Ishikawa (cell line): Measurements from ENCODE around the gene SPHK2.
A peak's percentile ranks its signal among the peaks of the same experiment; 100 is the strongest.

ENCODE experiments used
- CEBPB ChIP-seq: IDR thresholded peaks from 2 replicates; pipeline ENCODE4 v1.6.1; 2012
- CREB1 ChIP-seq: IDR thresholded peaks from 2 replicates; pipeline ENCODE4 v1.6.1; 2012; ENCODE audit warnings: low read depth
- EGR1 ChIP-seq: IDR thresholded peaks from 2 replicates; pipeline ENCODE4 v1.6.1; 2012
- EP300 ChIP-seq: IDR thresholded peaks from 2 replicates; pipeline ENCODE4 v1.6.1; 2012; ENCODE audit warnings: borderline replicate concordance
- FOXM1 ChIP-seq: IDR thresholded peaks from 2 replicates; pipeline ENCODE4 v1.6.1; 2012; ENCODE audit warnings: low read depth, borderline replicate concordance
- MAX ChIP-seq: IDR thresholded peaks from 2 replicates; pipeline ENCODE4 v1.6.1; 2012
- NFIC ChIP-seq: IDR thresholded peaks from 2 replicates; pipeline ENCODE4 v1.6.1; 2012
- RAD21 ChIP-seq: IDR thresholded peaks from 2 replicates; pipeline ENCODE4 v1.6.1; 2012; ENCODE audit warnings: low read depth
- REST ChIP-seq: IDR thresholded peaks from 2 replicates; pipeline ENCODE4 v1.6.1; 2012; ENCODE audit warnings: low read depth, mild to moderate bottlenecking
- TAF1 ChIP-seq: IDR thresholded peaks from 2 replicates; pipeline ENCODE4 v1.6.1; 2012; ENCODE audit warnings: low read depth, mild to moderate bottlenecking
- TCF12 ChIP-seq: IDR thresholded peaks from 2 replicates; pipeline ENCODE4 v1.6.1; 2012; ENCODE audit warnings: low read depth
- TEAD4 ChIP-seq: IDR thresholded peaks from 2 replicates; pipeline ENCODE4 v1.6.1; 2012
- YY1 ChIP-seq: IDR thresholded peaks from 2 replicates; pipeline ENCODE4 v1.6.1; 2012; ENCODE audit warnings: low read depth
- ZBTB7A ChIP-seq: IDR thresholded peaks from 2 replicates; pipeline ENCODE4 v1.6.1; 2012; ENCODE audit warnings: low read depth
- TF ChIP-seq, protein P1 (sequence below): IDR thresholded peaks from 2 replicates; pipeline ENCODE4 v1.6.1; 2012

SPHK2 gene

GRCh38 chr19:48627865-48628314, 8.6 kb downstream of the SPHK2 start:
- no peak for TF ChIP-seq RAD21
- no peak for TF ChIP-seq FOXM1
- no peak for TF ChIP-seq ZBTB7A
- no peak for TF ChIP-seq TEAD4
- no peak for TF ChIP-seq NFIC
- TF ChIP-seq, protein P1, sequence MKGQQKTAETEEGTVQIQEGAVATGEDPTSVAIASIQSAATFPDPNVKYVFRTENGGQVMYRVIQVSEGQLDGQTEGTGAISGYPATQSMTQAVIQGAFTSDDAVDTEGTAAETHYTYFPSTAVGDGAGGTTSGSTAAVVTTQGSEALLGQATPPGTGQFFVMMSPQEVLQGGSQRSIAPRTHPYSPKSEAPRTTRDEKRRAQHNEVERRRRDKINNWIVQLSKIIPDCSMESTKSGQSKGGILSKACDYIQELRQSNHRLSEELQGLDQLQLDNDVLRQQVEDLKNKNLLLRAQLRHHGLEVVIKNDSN = no peak
- no peak for TF ChIP-seq REST
- TF ChIP-seq TAF1 = no peak
- TF ChIP-seq TCF12 = no peak
- no peak for TF ChIP-seq CREB1
- TF ChIP-seq CEBPB = no peak
- no peak for TF ChIP-seq YY1
- TF ChIP-seq EGR1 = no peak

- TF ChIP-seq ZBTB7A (no peak), REST (no peak), YY1 (no peak), CREB1 (no peak), CEBPB (no peak), TAF1 (no peak), TCF12 (no peak), EGR1 (no peak), EP300 (no peak), TEAD4 (no peak), FOXM1 (no peak), RAD21 (no peak), NFIC (no peak), MAX (no peak)
Observed at GRCh38 chr19:48628486-48629296, 9.4 kb downstream of the SPHK2 start.

- TF ChIP-seq YY1 (no peak), NFIC (no peak), EP300 (no peak), RAD21 (no peak), EGR1 (no peak), MAX (no peak)
Observed at GRCh38 chr19:48629297-48629598, 9.9 kb downstream of the SPHK2 start.

DNA sequence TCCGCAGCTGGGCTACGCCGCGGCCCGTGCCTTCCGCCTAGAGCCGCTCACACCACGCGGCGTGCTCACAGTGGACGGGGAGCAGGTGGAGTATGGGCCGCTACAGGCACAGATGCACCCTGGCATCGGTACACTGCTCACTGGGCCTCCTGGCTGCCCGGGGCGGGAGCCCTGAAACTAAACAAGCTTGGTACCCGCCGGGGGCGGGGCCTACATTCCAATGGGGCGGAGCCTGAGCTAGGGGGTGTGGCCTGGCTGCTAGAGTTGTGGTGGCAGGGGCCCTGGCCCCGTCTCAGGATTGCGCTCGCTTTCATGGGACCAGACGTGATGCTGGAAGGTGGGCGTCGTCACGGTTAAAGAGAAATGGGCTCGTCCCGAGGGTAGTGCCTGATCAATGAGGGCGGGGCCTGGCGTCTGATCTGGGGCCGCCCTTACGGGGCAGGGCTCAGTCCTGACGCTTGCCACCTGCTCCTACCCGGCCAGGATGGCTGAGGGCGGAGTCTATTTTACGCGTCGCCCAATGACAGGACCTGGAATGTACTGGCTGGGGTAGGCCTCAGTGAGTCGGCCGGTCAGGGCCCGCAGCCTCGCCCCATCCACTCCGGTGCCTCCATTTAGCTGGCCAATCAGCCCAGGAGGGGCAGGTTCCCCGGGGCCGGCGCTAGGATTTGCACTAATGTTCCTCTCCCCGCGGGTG, 10.4 kb downstream of the SPHK2 start:
- TF ChIP-seq TCF12 = no peak
- TF ChIP-seq REST = no peak
- TF ChIP-seq TEAD4 = peak; percentile 51
- no peak for TF ChIP-seq YY1
- no peak for TF ChIP-seq MAX
- TF ChIP-seq TAF1 = no peak
- TF ChIP-seq FOXM1 = no peak
- no peak for TF ChIP-seq EGR1
